Measurements from ENCODE around the gene BUB1B.
"Not testable (repeated sequence)": the region's sequence is repeated elsewhere in the genome, so short reads cannot be mapped to it uniquely, and the experiment has no call there.

BUB1B gene

GRCh38 chr15:40151499-40151898, 9.4 kb upstream of the BUB1B start:
- no peak overlapping the region for H3K27ac ChIP-seq (replicated peaks)
- no peak for TF ChIP-seq REST (IDR thresholded peaks at IDR 0.05; ENCODE audit: insufficient replicate concordance, low read depth)
- TF ChIP-seq GABPA (IDR thresholded peaks at IDR 0.05; ENCODE audit: low read depth), result no peak
- no peak for TF ChIP-seq CTCF (IDR thresholded peaks at IDR 0.05; ENCODE audit: insufficient read depth, low read length)
- no peak for TF ChIP-seq POLR2AphosphoS5 (IDR thresholded peaks at IDR 0.05; ENCODE audit: low read depth)
- TF ChIP-seq SPI1 (IDR thresholded peaks at IDR 0.05; ENCODE audit: borderline replicate concordance, low read depth), result no peak
- DNase-seq (ENCODE audit: low read depth in 1 of 2, low spot score in 1 of 2), result no peak
- H3K4me3 ChIP-seq (replicated peaks; ENCODE audit: insufficient read depth, low read length), result no peak overlapping the region
- no peaks in the 10 kb centered on the region for H3K27me3 ChIP-seq (ENCODE audit: insufficient read depth, poor library complexity, severe bottlenecking)

- Histone ChIP-seq H3K27ac (replicated peaks) (no peak overlapping the region), H3K27me3 (ENCODE audit: insufficient read depth, poor library complexity, severe bottlenecking) (no peaks in the 10 kb centered on the region), H3K4me3 (replicated peaks; ENCODE audit: insufficient read depth, low read length) (no peak overlapping the region)
- TF ChIP-seq REST (IDR thresholded peaks at IDR 0.05; ENCODE audit: insufficient replicate concordance, low read depth) (no peak), SPI1 (IDR thresholded peaks at IDR 0.05; ENCODE audit: borderline replicate concordance, low read depth) (no peak), CTCF (IDR thresholded peaks at IDR 0.05; ENCODE audit: insufficient read depth, low read length) (no peak), POLR2AphosphoS5 (IDR thresholded peaks at IDR 0.05; ENCODE audit: low read depth) (no peak), GABPA (IDR thresholded peaks at IDR 0.05; ENCODE audit: low read depth) (no peak)
- no peak for DNase-seq (ENCODE audit: low read depth in 1 of 2, low spot score in 1 of 2)
These were observed 8.9 kb upstream of the BUB1B start for GRCh38 chr15:40151991-40152390.

GRCh38 chr15:40154821-40155220, 6.0 kb upstream of the BUB1B start:
- not testable (repeated sequence) for H3K4me3 ChIP-seq (replicated peaks; ENCODE audit: insufficient read depth, low read length); H3K27ac ChIP-seq (replicated peaks); DNase-seq (ENCODE audit: low read depth in 1 of 2, low spot score in 1 of 2); H3K27me3 ChIP-seq (ENCODE audit: insufficient read depth, poor library complexity, severe bottlenecking)

- no peak for TF ChIP-seq CTCF (IDR thresholded peaks at IDR 0.05; ENCODE audit: insufficient read depth, low read length)
- no peak for TF ChIP-seq GABPA (IDR thresholded peaks at IDR 0.05; ENCODE audit: low read depth)
- no peak for TF ChIP-seq REST (IDR thresholded peaks at IDR 0.05; ENCODE audit: insufficient replicate concordance, low read depth)
- no peak for TF ChIP-seq POLR2AphosphoS5 (IDR thresholded peaks at IDR 0.05; ENCODE audit: low read depth)
- no peak for TF ChIP-seq SPI1 (IDR thresholded peaks at IDR 0.05; ENCODE audit: borderline replicate concordance, low read depth)
- no peaks in the 10 kb centered on the region for H3K27me3 ChIP-seq (ENCODE audit: insufficient read depth, poor library complexity, severe bottlenecking)
- H3K4me3 ChIP-seq (replicated peaks; ENCODE audit: insufficient read depth, low read length), result no peak overlapping the region
- no peak overlapping the region for H3K27ac ChIP-seq (replicated peaks)
- DNase-seq (ENCODE audit: low read depth in 1 of 2, low spot score in 1 of 2), result no peak
These were observed 5.5 kb upstream of the BUB1B start for GRCh38 chr15:40155270-40155910.
